ENCODE measurements around the gene SLCO4A1. TPM values are rescaled to one million over a fixed set of nuclear protein-coding genes. Genes with fewer than 3 reads are reported as not detected.
A peak's percentile ranks its signal among the peaks of the same experiment; 100 is the strongest.

Gene SLCO4A1
- total and polyA plus RNA-seq, 9 donors, result 0.11 to 1.2 (median 0.45) TPM

GRCh38 chr20:62653373-62653772 lies 11.1 kb downstream of the SLCO4A1 start:
- DNase-seq, result no peak
- H3K36me3 ChIP-seq (ENCODE audit: control insufficient read depth, insufficient read depth, low read length), result no peaks in the 10 kb centered on the region
- H3K4me3 ChIP-seq (ENCODE audit: low read length), result no peak overlapping the region
- peaks cover 32% of the 10 kb centered on the region for H3K4me1 ChIP-seq (ENCODE audit: control insufficient read depth, insufficient read depth, low read length)
- peak overlapping the region; percentile 84 for H3K27ac ChIP-seq (ENCODE audit: low read length)
- no peaks in the 10 kb centered on the region for H3K9me3 ChIP-seq (replicated peaks; ENCODE audit: control insufficient read depth, low read depth, low read length)
- peaks cover 4% of the 10 kb centered on the region for H3K27me3 ChIP-seq (ENCODE audit: control insufficient read depth, insufficient read depth, low read length)
- 67% methylated on average over 3 of the region's 12 CpGs for WGBS (ENCODE audit: insufficient coverage)

DNA sequence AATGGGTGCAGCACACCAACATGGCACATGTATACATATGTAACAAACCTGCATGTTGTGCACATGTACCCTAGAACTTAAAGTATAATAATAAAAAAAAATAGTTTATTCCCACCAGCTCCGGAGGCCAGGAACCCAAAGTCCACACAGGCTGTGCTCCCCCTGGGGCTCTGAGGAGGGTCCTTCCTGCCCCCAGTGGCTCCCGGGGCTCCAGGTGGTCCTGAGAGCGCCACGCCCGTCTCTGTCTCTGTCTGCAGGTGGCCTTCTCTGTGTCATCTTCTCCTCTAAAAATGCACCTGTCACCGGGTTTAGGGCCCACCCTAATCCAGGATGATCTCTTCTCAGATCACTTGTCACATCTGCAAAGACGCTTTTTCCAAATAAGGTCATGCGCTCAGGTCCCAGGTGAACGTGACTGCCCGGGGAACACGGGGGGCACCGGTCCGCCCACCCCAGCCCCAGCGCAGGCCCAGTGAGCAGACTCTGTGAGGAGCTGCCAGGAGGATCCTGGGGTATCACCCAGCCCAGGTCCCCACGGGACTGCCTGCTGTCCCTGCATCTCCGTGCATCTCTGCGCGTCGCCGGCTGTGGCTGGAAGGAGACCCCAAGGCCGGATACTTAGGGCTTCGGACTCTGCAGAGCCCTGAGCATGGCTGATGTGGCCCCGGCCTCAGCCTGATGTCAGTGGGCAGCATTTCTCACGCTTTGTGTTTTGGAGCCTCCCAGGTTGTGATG lies 11.8 kb downstream of the SLCO4A1 start:
- Histone ChIP-seq H3K27me3 (ENCODE audit: control insufficient read depth, insufficient read depth, low read length) (peaks cover 4% of the 10 kb centered on the region), H3K9me3 (replicated peaks; ENCODE audit: control insufficient read depth, low read depth, low read length) (no peaks in the 10 kb centered on the region), H3K4me3 (ENCODE audit: low read length) (no peak overlapping the region), H3K27ac (ENCODE audit: low read length) (no peak overlapping the region), H3K4me1 (ENCODE audit: control insufficient read depth, insufficient read depth, low read length) (peaks cover 29% of the 10 kb centered on the region), H3K36me3 (ENCODE audit: control insufficient read depth, insufficient read depth, low read length) (no peaks in the 10 kb centered on the region)
- DNase-seq, result no peak
- 80% methylated on average over 22 of the region's 24 CpGs for WGBS (ENCODE audit: insufficient coverage)

DNA sequence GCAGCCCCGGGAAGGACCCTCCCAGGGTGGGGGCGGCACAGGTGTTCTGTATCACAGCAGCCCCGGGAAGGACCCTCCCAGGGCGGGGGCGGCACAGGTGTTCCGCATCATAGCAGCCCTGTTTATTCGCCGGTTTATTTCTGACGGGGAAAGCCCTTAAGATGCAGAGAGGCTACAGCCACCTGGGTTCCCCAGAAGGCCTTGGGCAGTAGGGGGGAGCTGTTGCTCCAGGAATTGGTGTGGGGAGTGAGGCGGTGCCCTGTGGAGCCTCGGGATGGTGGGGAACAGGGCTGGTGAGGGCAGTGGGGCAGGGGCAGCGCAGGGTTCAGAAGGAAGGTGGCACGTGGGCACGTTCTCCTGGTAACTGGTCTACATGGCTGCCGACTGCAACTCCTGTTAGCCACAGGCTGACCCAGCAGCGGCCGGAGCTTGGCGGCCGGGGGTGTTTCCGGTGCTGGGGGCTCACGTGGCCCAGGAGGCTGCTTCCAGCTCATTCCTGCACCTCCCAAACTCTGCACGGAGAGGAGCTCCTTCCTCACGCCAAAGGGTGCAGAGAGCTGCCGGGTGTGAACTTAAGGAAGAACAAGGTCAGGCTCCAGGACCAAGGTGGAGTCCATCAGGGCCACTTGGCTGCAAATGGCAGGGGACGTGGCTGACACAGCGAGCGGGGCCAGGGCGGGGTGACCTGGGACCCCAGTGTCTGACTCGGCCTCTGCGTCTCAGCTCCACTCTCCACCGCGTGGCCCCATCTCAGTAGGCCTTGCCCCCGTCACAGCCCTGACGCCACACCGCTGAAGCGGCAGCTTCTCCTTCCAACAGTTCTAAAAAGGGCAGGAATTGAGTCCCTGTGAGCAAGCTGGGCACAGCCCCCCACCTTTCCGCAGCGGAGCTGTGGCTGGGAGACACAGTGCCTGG lies 13.2 kb downstream of the SLCO4A1 start:
- H3K27ac ChIP-seq (ENCODE audit: low read length), result no peak overlapping the region
- H3K9me3 ChIP-seq (replicated peaks; ENCODE audit: control insufficient read depth, low read depth, low read length), result no peaks in the 10 kb centered on the region
- H3K36me3 ChIP-seq (ENCODE audit: control insufficient read depth, insufficient read depth, low read length), result no peaks in the 10 kb centered on the region
- H3K27me3 ChIP-seq (ENCODE audit: control insufficient read depth, insufficient read depth, low read length), result peaks cover 11% of the 10 kb centered on the region
- no peak for DNase-seq
- H3K4me1 ChIP-seq (ENCODE audit: control insufficient read depth, insufficient read depth, low read length), result peaks cover 29% of the 10 kb centered on the region
- no peak overlapping the region for H3K4me3 ChIP-seq (ENCODE audit: low read length)
- 77% methylated on average over 34 of the region's 38 CpGs for WGBS (ENCODE audit: insufficient coverage)

DNA sequence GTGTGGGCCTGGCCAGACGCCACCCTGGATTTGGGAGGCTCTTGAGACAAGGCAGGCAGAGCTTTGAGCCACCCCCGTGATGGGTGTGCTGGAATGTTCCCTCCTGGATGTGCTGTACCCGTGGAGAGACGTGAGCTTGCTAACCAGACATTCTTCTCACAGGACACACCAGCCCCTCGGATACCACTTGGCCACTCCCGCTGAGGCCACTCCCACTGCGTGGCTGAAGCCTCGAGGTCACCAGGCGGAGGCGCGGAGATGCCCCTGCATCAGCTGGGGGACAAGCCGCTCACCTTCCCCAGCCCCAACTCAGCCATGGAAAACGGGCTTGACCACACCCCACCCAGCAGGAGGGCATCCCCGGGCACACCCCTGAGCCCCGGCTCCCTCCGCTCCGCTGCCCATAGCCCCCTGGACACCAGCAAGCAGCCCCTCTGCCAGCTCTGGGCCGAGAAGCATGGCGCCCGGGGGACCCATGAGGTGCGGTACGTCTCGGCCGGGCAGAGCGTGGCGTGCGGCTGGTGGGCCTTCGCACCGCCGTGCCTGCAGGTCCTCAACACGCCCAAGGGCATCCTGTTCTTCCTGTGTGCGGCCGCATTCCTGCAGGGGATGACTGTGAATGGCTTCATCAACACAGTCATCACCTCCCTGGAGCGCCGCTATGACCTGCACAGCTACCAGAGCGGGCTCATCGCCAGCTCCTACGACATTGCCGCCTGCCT lies 14.1 kb downstream of the SLCO4A1 start:
- no peaks in the 10 kb centered on the region for H3K36me3 ChIP-seq (ENCODE audit: control insufficient read depth, insufficient read depth, low read length)
- H3K27ac ChIP-seq (ENCODE audit: low read length), result no peak overlapping the region
- no peak overlapping the region for H3K4me3 ChIP-seq (ENCODE audit: low read length)
- 88% methylated on average over 35 of the region's 39 CpGs for WGBS (ENCODE audit: insufficient coverage)
- peaks cover 28% of the 10 kb centered on the region for H3K4me1 ChIP-seq (ENCODE audit: control insufficient read depth, insufficient read depth, low read length)
- H3K9me3 ChIP-seq (replicated peaks; ENCODE audit: control insufficient read depth, low read depth, low read length), result no peaks in the 10 kb centered on the region
- peaks cover 15% of the 10 kb centered on the region for H3K27me3 ChIP-seq (ENCODE audit: control insufficient read depth, insufficient read depth, low read length)
- no peak for DNase-seq

DNA sequence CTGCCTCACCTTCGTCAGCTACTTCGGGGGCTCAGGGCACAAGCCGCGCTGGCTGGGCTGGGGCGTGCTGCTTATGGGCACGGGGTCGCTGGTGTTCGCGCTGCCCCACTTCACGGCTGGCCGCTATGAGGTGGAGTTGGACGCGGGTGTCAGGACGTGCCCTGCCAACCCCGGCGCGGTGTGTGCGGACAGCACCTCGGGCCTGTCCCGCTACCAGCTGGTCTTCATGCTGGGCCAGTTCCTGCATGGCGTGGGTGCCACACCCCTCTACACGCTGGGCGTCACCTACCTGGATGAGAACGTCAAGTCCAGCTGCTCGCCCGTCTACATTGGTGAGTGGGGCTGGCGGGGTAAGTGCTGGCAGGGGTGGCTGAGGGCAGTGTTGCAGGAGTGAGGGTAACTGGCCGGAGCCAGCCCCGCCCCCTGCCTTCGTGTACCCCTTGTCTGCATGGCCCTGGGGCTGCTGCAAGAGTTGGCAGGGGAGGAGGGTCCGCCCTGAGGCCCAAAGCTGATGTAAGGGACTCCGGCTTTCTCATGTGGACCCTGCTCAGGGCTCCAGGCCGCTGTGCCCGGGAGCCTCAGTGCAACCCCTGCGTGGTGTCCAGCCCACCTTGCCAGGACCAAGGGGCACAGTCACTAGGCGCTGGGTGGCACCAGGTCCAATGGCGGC lies 14.8 kb downstream of the SLCO4A1 start:
- Histone ChIP-seq H3K4me3 (ENCODE audit: low read length) (no peak overlapping the region), H3K27me3 (ENCODE audit: control insufficient read depth, insufficient read depth, low read length) (peaks cover 13% of the 10 kb centered on the region), H3K36me3 (ENCODE audit: control insufficient read depth, insufficient read depth, low read length) (no peaks in the 10 kb centered on the region), H3K9me3 (replicated peaks; ENCODE audit: control insufficient read depth, low read depth, low read length) (no peaks in the 10 kb centered on the region), H3K27ac (ENCODE audit: low read length) (no peak overlapping the region), H3K4me1 (ENCODE audit: control insufficient read depth, insufficient read depth, low read length) (peaks cover 26% of the 10 kb centered on the region)
- 93% methylated on average over 34 of the region's 37 CpGs for WGBS (ENCODE audit: insufficient coverage)
- DNase-seq, result no peak

DNA sequence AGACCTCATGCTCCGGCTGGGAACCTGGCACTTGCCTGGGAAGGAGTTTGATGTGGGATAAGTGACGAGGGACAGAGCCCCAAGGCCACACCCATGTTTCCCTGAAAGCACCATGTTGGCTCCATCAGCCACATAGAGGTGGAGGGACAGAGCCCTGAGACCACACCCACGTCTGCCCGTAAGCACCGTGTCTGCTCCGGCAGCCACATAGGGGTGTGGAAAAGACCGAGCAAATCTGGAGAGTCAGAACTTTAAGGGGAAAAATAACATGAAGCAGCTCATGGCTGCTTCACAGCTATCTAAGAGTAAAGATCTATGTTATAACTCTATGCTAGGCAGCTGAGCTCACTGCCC lies 15.3 kb downstream of the SLCO4A1 start:
- H3K36me3 ChIP-seq (ENCODE audit: control insufficient read depth, insufficient read depth, low read length), result no peaks in the 10 kb centered on the region
- H3K27ac ChIP-seq (ENCODE audit: low read length), result no peak overlapping the region
- DNase-seq, result no peak
- peaks cover 21% of the 10 kb centered on the region for H3K4me1 ChIP-seq (ENCODE audit: control insufficient read depth, insufficient read depth, low read length)
- peaks cover 13% of the 10 kb centered on the region for H3K27me3 ChIP-seq (ENCODE audit: control insufficient read depth, insufficient read depth, low read length)
- 66% methylated on average over 6 of the region's 7 CpGs for WGBS (ENCODE audit: insufficient coverage)
- H3K9me3 ChIP-seq (replicated peaks; ENCODE audit: control insufficient read depth, low read depth, low read length), result no peaks in the 10 kb centered on the region
- H3K4me3 ChIP-seq (ENCODE audit: low read length), result no peak overlapping the region

DNA sequence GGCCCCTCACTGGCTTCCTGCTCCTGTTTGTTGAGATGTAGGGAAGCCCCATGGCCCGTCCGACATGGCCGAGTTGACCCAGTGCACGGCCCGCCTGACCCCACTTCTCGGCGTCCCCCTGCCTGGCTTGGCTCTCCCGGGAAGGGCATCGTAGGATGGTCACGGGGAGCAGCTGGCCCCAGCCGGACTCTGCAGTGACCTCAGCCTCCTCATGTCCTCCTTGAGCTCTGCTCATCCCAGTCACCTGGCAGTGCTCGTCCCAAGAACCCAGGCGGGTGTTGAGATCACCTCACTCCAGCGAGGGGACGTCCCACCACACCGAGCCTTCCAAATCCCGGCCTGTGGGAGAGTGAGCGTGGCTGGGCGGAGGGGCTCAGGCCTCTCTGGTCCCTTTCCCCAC lies 15.7 kb downstream of the SLCO4A1 start:
- H3K4me3 ChIP-seq (ENCODE audit: low read length), result no peak overlapping the region
- DNase-seq, result no peak
- no peak overlapping the region for H3K27ac ChIP-seq (ENCODE audit: low read length)
- 86% methylated on average over 13 of the region's 19 CpGs for WGBS (ENCODE audit: insufficient coverage)
- H3K36me3 ChIP-seq (ENCODE audit: control insufficient read depth, insufficient read depth, low read length), result no peaks in the 10 kb centered on the region
- peaks cover 17% of the 10 kb centered on the region for H3K4me1 ChIP-seq (ENCODE audit: control insufficient read depth, insufficient read depth, low read length)
- peaks cover 13% of the 10 kb centered on the region for H3K27me3 ChIP-seq (ENCODE audit: control insufficient read depth, insufficient read depth, low read length)
- H3K9me3 ChIP-seq (replicated peaks; ENCODE audit: control insufficient read depth, low read depth, low read length), result no peaks in the 10 kb centered on the region

GRCh38 chr20:62658593-62659178 lies 16.4 kb downstream of the SLCO4A1 start:
- H3K4me1 ChIP-seq (ENCODE audit: control insufficient read depth, insufficient read depth, low read length), result peaks cover 10% of the 10 kb centered on the region
- no peaks in the 10 kb centered on the region for H3K9me3 ChIP-seq (replicated peaks; ENCODE audit: control insufficient read depth, low read depth, low read length)
- 86% methylated on average over 25 of the region's 25 CpGs for WGBS (ENCODE audit: insufficient coverage)
- no peak overlapping the region for H3K27ac ChIP-seq (ENCODE audit: low read length)
- no peak overlapping the region for H3K4me3 ChIP-seq (ENCODE audit: low read length)
- H3K36me3 ChIP-seq (ENCODE audit: control insufficient read depth, insufficient read depth, low read length), result no peaks in the 10 kb centered on the region
- H3K27me3 ChIP-seq (ENCODE audit: control insufficient read depth, insufficient read depth, low read length), result peaks cover 13% of the 10 kb centered on the region
- no peak for DNase-seq

DNA sequence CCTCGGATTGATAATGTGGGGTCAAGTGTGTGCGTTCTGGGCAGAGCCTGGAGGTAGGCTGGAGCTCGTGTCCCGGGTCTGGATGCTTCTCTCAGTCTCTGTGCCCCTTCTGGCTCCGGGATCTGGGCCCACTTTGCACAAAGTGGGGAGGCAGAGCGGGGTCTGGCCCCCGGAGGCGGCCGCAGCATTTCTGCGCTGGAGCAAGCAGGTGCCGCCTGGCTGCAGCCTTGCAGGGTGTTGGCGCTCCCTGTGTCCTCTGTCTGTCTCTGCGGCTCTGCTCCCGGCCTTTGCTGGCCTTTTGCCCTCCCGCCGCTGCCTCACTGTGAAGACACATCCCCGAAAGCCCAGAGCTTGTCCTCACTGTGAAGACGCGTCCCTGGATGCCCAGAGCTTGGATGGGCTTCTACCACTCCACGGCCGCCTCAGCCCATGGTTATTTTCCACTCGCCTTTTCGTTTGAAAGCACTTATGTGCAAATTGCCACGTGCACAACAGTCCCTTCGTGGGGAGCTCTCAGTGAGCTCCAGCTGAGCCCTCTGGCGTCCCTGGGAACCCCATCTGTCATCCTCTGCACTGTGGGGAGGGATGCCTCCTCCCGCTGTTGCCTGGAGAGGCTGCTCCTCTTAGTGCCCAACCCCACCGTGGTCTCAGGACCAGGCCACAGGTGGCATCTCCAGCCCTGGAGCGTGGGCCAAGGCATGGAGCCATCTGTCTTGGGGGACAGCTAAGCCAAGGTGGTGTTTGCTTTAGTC lies 17.4 kb downstream of the SLCO4A1 start:
- H3K27ac ChIP-seq (ENCODE audit: low read length), result no peak overlapping the region

More for the DNA sequence above, 17.4 kb downstream of the SLCO4A1 start:
- peaks cover 13% of the 10 kb centered on the region for H3K27me3 ChIP-seq (ENCODE audit: control insufficient read depth, insufficient read depth, low read length)
- DNase-seq, result no peak
- peaks cover 10% of the 10 kb centered on the region for H3K4me1 ChIP-seq (ENCODE audit: control insufficient read depth, insufficient read depth, low read length)
- 81% methylated on average over 23 of the region's 29 CpGs for WGBS (ENCODE audit: insufficient coverage)
- no peaks in the 10 kb centered on the region for H3K36me3 ChIP-seq (ENCODE audit: control insufficient read depth, insufficient read depth, low read length)
- no peaks in the 10 kb centered on the region for H3K9me3 ChIP-seq (replicated peaks; ENCODE audit: control insufficient read depth, low read depth, low read length)
- no peak overlapping the region for H3K4me3 ChIP-seq (ENCODE audit: low read length)
